ENCODE data around the gene STMP1. TPM values are rescaled to one million over a fixed set of nuclear protein-coding genes. Genes with fewer than 3 reads are reported as not detected.
A peak's percentile ranks its signal among the peaks of the same experiment; 100 is the strongest.

The STMP1 gene
- total RNA-seq, 1 experiment from 2014 or later: 38.4 TPM

DNA sequence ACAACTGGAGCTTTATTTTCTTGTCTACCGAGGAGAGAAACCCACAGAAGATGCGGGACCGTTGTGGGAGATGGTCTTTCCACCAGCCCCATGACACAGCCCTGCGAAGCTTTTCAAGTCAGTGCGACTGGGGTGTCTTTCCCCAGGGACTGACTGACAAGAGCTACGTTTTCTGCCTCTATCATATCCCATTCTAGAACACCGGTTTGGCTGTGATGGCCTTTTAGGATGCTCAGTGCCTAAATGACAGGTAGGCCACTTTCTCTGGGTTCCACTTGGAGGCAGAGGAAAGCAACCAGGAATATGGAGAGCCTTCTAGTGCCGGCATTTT is 48.8 kb downstream of the STMP1 start:
- Histone ChIP-seq H3T11ph (ENCODE audit: low read length) (no peak overlapping the region), H3K79me1 (ENCODE audit: insufficient read depth, low read depth, low read length, poor library complexity, severe bottlenecking) (no peaks in the 10 kb centered on the region), H3K23me2 (ENCODE audit: insufficient read length, low read depth, low read length, poor library complexity, severe bottlenecking) (no peaks in the 10 kb centered on the region), H2BK15ac (ENCODE audit: low read depth, low read length) (no peak overlapping the region), H3K9me3 (ENCODE audit: control insufficient read depth, low read depth, low read length) (no peaks in the 10 kb centered on the region), H3K23ac (ENCODE audit: insufficient read length, low read depth, low read length) (no peak overlapping the region), H4K20me1 (ENCODE audit: control insufficient read depth, insufficient read depth, insufficient read length) (no peaks in the 10 kb centered on the region), H2AK5ac (ENCODE audit: insufficient read length, low read length) (no peak overlapping the region), H3K9ac (ENCODE audit: extremely low read depth, insufficient read length, low read length) (no peak overlapping the region), H3K4me2 (ENCODE audit: insufficient read depth, insufficient read length, low read length) (no peak overlapping the region), H3K4ac (ENCODE audit: low read depth, low read length) (no peak overlapping the region), H3K27me3 (ENCODE audit: insufficient read depth, low read length) (no peaks in the 10 kb centered on the region), H4K91ac (ENCODE audit: insufficient read length, low read depth, low read length) (no peak overlapping the region), H3K14ac (ENCODE audit: insufficient read depth, low read length) (no peak overlapping the region), H2AFZ (ENCODE audit: low read length) (no peak overlapping the region), H3K18ac (ENCODE audit: insufficient read length, low read depth, low read length) (no peak overlapping the region), H2BK12ac (ENCODE audit: insufficient read length, low read depth, low read length) (no peak overlapping the region), H2BK120ac (ENCODE audit: low read depth, low read length, poor library complexity, severe bottlenecking) (no peak overlapping the region), H3K27ac (ENCODE audit: insufficient read length, low read depth, low read length) (no peak overlapping the region), H3K56ac (ENCODE audit: insufficient read length, low read depth, low read length) (no peak overlapping the region), H3K4me1 (ENCODE audit: insufficient read depth, low read length) (no peaks in the 10 kb centered on the region; the same call in 1 of the 2 replicates), H3K79me2 (ENCODE audit: insufficient read depth, low read length) (no peaks in the 10 kb centered on the region), H2BK20ac (ENCODE audit: low read depth, low read length, poor library complexity, severe bottlenecking) (no peak overlapping the region), H4K5ac (ENCODE audit: insufficient read length, low read depth, low read length) (no peak overlapping the region), H2BK5ac (ENCODE audit: insufficient read length, low read length) (no peak overlapping the region), H4K8ac (replicated peaks; ENCODE audit: insufficient read length, low read depth, low read length) (no peak overlapping the region)
- Mint-ChIP-seq H3K4me1 (peaks cover 7 to 13% of the 10 kb centered on the region in 2 experiments; a peak in 3 of 4 replicates), H3K9me3 (no peaks in the 10 kb centered on the region), H3K4me3 (no peak overlapping the region), H3K27me3 (ENCODE audit: low read depth) (no peaks in the 10 kb centered on the region; the same call in 1 of the 2 replicates), H3K36me3 (ENCODE audit: insufficient read depth in 1 of 3, low read depth in 3 of 3) (no peaks in the 10 kb centered on the region), H3K27ac (peak overlapping the region in 1 of 3 experiments; percentile 69; a peak in 2 of 7 replicates)
- TF ChIP-seq, protein P1, sequence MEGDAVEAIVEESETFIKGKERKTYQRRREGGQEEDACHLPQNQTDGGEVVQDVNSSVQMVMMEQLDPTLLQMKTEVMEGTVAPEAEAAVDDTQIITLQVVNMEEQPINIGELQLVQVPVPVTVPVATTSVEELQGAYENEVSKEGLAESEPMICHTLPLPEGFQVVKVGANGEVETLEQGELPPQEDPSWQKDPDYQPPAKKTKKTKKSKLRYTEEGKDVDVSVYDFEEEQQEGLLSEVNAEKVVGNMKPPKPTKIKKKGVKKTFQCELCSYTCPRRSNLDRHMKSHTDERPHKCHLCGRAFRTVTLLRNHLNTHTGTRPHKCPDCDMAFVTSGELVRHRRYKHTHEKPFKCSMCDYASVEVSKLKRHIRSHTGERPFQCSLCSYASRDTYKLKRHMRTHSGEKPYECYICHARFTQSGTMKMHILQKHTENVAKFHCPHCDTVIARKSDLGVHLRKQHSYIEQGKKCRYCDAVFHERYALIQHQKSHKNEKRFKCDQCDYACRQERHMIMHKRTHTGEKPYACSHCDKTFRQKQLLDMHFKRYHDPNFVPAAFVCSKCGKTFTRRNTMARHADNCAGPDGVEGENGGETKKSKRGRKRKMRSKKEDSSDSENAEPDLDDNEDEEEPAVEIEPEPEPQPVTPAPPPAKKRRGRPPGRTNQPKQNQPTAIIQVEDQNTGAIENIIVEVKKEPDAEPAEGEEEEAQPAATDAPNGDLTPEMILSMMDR (conservative IDR thresholded peaks at IDR 0.05): no peak
- no CpG with 5 or more reads among the region's 8 CpGs for WGBS (ENCODE audit: extremely low coverage, insufficient read length, low lambda C conversion rate)
- DNase-seq: no peak

All from H9 (cell line).